CD4-positive, alpha-beta T cell treated with Interleukin-17A for 1 hour (primary cell): ENCODE data around the gene PPARA.

Experiments used
- DNase-seq: peaks from one replicate; pipeline ENCODE4 v3.0.0-alpha.2; 2020

PPARA gene

GRCh38 chr22:46224044-46224897 lies 73.9 kb downstream of the PPARA start:
- no peak for DNase-seq

- DNase-seq, result no peak
Measured at GRCh38 chr22:46224898-46225290, 74.6 kb downstream of the PPARA start.

GRCh38 chr22:46225631-46226030 lies 75.3 kb downstream of the PPARA start:
- DNase-seq, result no peak

GRCh38 chr22:46226577-46226976 lies 76.3 kb downstream of the PPARA start:
- DNase-seq, result no peak

- DNase-seq, result no peak
Measured at GRCh38 chr22:46229701-46230100, 79.4 kb downstream of the PPARA start.

GRCh38 chr22:46230262-46230901 lies 80.1 kb downstream of the PPARA start:
- DNase-seq, result no peak

- no peak for DNase-seq
Measured at GRCh38 chr22:46233231-46233630, 82.9 kb downstream of the PPARA start.

- DNase-seq, result no peak
Measured at GRCh38 chr22:46234969-46235368, 84.6 kb downstream of the PPARA start.

- no peak for DNase-seq
Measured at GRCh38 chr22:46237453-46238124, 87.3 kb downstream of the PPARA start.

GRCh38 chr22:46238541-46238940 lies 88.2 kb downstream of the PPARA start:
- DNase-seq, result no peak

- peak; percentile 7 for DNase-seq
Measured at GRCh38 chr22:46239261-46240048, 89.1 kb downstream of the PPARA start.

- no peak for DNase-seq
Measured at GRCh38 chr22:46240073-46240472, 89.7 kb downstream of the PPARA start.

- DNase-seq, result no peak
Measured at GRCh38 chr22:46240506-46240905, 90.2 kb downstream of the PPARA start.

- no peak for DNase-seq
Measured at GRCh38 chr22:46240907-46241306, 90.6 kb downstream of the PPARA start.

- DNase-seq, result no peak
Measured at GRCh38 chr22:46241396-46242007, 91.2 kb downstream of the PPARA start.

- DNase-seq, result no peak
Measured at GRCh38 chr22:46242076-46242475, 91.8 kb downstream of the PPARA start.

- no peak for DNase-seq
Measured at GRCh38 chr22:46244771-46245170, 94.4 kb downstream of the PPARA start.

- DNase-seq, result no peak
Measured at GRCh38 chr22:46245511-46245910, 95.2 kb downstream of the PPARA start.

- DNase-seq, result no peak
Measured at GRCh38 chr22:46246178-46246577, 95.9 kb downstream of the PPARA start.

- DNase-seq, result no peak
Measured at GRCh38 chr22:46247443-46247975, 97.2 kb downstream of the PPARA start.

GRCh38 chr22:46250035-46250782 lies 99.9 kb downstream of the PPARA start, which contains the start of gene CDPF1:
CDPF1 (minus strand) TSS chr22:46250293; CDS start chr22:46248284, 2,009 bp downstream.
- peak; percentile 90 for DNase-seq

- DNase-seq, result no peak
Measured at GRCh38 chr22:46250783-46251125, 100.4 kb downstream of the PPARA start.
